Measurements from ENCODE around the gene PDE6A.

- TF ChIP-seq POLR2A (IDR thresholded peaks at IDR 0.05) (no peak), EP300 (IDR thresholded peaks at IDR 0.05) (no peak)
- TF ChIP-seq, protein P1, sequence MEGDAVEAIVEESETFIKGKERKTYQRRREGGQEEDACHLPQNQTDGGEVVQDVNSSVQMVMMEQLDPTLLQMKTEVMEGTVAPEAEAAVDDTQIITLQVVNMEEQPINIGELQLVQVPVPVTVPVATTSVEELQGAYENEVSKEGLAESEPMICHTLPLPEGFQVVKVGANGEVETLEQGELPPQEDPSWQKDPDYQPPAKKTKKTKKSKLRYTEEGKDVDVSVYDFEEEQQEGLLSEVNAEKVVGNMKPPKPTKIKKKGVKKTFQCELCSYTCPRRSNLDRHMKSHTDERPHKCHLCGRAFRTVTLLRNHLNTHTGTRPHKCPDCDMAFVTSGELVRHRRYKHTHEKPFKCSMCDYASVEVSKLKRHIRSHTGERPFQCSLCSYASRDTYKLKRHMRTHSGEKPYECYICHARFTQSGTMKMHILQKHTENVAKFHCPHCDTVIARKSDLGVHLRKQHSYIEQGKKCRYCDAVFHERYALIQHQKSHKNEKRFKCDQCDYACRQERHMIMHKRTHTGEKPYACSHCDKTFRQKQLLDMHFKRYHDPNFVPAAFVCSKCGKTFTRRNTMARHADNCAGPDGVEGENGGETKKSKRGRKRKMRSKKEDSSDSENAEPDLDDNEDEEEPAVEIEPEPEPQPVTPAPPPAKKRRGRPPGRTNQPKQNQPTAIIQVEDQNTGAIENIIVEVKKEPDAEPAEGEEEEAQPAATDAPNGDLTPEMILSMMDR (IDR thresholded peaks at IDR 0.05) = no peak
These were observed 3.5 kb downstream of the PDE6A start for GRCh38 chr5:149940941-149941644.

Measured in ovary (tissue), 3 donors.